C4-2B (cell line): Measurements from ENCODE around the gene C4orf50.
"Not testable (repeated sequence)": the region's sequence is repeated elsewhere in the genome, so short reads cannot be mapped to it uniquely, and the experiment has no call there.

Source experiments
- H3K27ac ChIP-seq: fragments of 450-650 bp; 2 replicates; pipeline ENCODE4 v1.5.1; 2017
- CTCF ChIP-seq: fragments of 450-650 bp; conservative IDR thresholded peaks from 2 replicates; pipeline ENCODE4 v1.5.1; 2017; ENCODE audit warnings: mild to moderate bottlenecking
- ZFX ChIP-seq: fragments of 450-650 bp; IDR thresholded peaks from 2 replicates; pipeline ENCODE4 v1.6.1; 2017

The C4orf50 gene

GRCh38 chr4:5993876-5994811 is 24.1 kb downstream of the C4orf50 start:
- TF ChIP-seq ZFX: no peak
- no peak for TF ChIP-seq CTCF

GRCh38 chr4:5993346-5993745 is 24.9 kb downstream of the C4orf50 start:
- not testable (repeated sequence) for H3K27ac ChIP-seq

More at GRCh38 chr4:5993876-5994811, 24.1 kb downstream of the C4orf50 start:
- no peak overlapping the region for H3K27ac ChIP-seq

DNA sequence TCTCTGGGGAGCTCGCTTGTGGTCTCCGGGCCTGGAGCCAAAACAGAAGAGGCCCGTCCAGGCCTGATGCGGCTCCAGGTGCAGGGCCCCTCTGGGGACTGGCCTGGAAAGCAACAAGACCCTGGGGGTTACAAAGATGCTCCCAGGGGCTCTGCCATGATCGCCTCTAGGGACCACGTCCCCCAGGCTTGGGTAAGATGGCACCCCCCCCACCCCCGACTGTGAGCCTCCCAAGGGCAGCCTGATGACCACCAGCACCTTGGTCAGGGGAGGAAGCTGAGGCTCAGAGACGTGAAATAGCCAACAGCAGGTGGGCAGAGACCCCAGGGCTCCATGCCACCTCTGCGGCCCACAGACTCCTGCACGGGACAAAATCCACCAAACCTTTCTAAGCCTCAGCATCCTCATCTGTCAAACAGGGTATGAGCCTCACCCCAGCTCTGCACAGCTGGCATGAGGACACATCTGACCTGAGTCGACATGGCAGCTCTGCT is 25.4 kb downstream of the C4orf50 start:
- TF ChIP-seq ZFX: no peak
- TF ChIP-seq CTCF: no peak
- H3K27ac ChIP-seq: no peak overlapping the region

DNA sequence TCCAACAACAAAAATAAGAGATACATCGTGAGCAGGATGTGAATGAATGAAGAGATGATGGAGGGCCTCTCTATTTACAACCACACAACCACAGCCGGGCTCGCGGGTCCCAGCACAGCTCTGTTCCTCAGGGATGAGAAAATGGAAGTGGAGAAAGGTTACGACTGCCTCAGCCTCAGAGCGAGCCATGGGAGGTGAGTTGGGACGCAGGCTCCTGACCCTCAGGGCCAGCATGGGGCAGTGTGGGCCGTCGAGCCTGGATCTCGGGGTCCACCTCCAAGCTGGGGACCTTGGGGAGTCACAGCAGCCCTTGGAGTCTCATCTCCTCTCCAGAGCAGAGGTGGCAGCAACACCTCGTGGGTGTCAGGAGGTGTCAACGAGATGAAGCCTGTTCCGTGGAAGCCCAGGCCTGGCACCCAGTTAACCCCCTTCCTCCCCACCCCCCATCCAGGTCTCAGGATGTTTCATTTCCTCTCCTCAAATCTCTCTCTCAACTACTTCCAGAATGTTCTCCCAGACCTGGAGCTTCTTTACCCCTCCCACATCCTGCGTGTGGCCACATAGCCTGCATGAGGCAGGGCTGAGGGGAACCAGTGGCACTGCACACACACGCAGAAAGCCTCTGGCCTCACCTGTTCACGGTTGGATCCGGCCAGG is 25.9 kb downstream of the C4orf50 start:
- no peak overlapping the region for H3K27ac ChIP-seq
- TF ChIP-seq CTCF (no peak), ZFX (no peak)

- no peak for TF ChIP-seq CTCF
- no peak for TF ChIP-seq ZFX
- no peak overlapping the region for H3K27ac ChIP-seq
Observed at GRCh38 chr4:5991405-5991804, 26.8 kb downstream of the C4orf50 start.

- no peak for TF ChIP-seq CTCF
- no peak for TF ChIP-seq ZFX
- no peak overlapping the region for H3K27ac ChIP-seq
Observed at GRCh38 chr4:5990446-5991160, 27.6 kb downstream of the C4orf50 start.

DNA sequence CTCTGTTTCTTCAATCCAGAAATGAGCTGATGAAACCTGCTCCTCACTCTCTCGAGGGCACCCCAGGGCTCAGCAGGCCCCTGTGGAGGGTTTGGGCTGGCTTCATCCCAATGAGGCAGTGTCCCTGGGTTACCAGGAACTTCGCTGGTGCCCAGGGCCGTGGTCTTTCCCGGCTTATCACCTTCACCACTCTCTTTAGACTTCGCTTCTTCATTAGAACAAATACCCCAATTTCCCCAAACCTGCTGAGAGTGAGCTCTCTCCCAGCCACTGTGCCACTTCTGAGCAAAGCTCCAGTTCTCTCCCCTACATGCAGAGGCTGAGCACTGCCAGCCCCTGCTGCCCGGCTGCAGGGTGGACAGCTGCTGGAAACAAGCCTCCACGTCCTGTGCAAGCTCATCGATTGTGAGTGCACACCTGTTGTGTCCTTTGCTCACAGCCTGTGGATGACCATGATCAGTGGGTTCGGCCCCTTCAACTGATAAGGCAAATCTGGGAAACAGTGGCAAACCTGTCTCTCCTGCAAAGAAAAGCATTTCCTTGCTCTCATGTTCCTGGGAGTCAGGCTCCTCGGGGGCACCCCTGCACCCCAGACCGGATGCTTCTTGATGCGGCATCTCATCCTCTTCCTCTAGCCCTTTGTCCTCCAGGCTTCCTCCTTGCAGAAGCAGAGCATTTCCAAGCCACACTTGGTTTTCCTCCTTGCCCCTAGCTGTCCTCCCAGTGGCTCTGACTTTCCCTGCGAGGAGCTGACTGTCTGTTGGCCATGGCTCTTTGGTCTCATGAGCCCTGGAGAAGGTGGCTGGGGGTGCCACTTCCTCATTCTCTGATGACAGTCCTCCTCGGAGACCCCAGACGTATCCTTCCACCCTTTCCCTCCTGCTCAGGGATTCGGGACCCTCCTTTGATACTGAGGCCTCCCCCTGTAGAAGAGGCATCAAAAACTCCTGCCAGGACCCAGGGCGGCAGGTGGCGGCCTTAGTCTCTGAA is 28.7 kb downstream of the C4orf50 start:
- TF ChIP-seq CTCF (no peak), ZFX (no peak)
- H3K27ac ChIP-seq: no peak overlapping the region
